GM19463 (cell line): Measurements from ENCODE around the gene FOXD3.

Experiments used
- ATAC-seq: cut with Tn5 transposase; IDR thresholded peaks from one replicate; pipeline ENCODE4 v1.9.1; 2021; ENCODE audit warnings: mild to moderate bottlenecking, moderate library complexity; ENCODE audit not compliant: unreplicated experiment

The FOXD3 gene

GRCh38 chr1:63320022-63320721 lies 2.2 kb upstream of the FOXD3 start:
- no peak for ATAC-seq

DNA sequence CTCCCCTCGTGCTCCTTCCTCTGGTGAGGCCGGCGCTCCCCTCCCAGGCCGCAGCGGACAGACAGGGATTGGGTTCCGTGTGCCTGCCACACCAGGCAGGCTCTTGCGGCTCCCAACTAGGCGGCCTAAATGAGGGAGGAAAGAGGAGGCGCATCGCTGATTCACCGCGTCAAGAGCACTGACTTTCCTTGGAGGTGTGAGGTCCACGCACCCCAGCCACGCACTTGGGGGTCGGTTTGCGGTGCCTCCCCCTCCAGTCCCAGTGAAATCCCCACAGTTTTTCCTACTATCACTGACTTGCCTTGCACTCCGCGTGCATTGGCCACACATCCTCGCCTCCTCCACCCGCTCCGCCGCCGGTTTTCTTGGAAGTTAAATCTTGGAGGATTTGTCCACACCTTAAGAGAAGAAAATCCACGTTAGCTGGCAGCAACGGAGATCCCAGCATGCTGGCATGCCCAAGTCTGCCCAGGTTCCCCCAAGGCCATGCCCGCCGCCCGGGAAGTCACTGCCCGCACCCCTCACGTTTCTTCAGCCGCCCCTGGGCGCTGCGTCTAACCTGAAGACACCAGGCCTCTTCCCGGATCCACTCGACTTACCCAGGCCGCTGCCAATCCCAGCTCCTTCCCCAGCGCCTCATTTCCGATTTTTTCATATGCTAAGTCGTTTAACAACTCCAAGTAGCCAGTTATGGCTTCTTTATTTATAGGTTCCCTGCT lies 1.1 kb upstream of the FOXD3 start:
- ATAC-seq: no peak

GRCh38 chr1:63321785-63322113 lies 618 bp upstream of the FOXD3 start:
- no peak for ATAC-seq

DNA sequence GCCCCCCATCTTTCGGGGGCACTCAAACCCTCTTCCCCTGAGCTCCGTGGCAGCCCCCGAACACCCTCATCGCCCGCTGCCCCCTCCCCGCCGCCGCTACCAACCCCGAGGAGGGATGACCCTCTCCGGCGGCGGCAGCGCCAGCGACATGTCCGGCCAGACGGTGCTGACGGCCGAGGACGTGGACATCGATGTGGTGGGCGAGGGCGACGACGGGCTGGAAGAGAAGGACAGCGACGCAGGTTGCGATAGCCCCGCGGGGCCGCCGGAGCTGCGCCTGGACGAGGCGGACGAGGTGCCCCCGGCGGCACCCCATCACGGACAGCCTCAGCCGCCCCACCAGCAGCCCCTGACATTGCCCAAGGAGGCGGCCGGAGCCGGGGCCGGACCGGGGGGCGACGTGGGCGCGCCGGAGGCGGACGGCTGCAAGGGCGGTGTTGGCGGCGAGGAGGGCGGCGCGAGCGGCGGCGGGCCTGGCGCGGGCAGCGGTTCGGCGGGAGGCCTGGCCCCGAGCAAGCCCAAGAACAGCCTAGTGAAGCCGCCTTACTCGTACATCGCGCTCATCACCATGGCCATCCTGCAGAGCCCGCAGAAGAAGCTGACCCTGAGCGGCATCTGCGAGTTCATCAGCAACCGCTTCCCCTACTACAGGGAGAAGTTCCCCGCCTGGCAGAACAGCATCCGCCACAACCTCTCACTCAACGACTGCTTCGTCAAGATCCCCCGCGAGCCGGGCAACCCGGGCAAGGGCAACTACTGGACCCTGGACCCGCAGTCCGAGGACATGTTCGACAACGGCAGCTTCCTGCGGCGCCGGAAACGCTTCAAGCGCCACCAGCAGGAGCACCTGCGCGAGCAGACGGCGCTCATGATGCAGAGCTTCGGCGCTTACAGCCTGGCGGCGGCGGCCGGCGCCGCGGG lies 837 bp downstream of the FOXD3 start:
- no peak for ATAC-seq

GRCh38 chr1:63323865-63324778 lies 1.8 kb downstream of the FOXD3 start:
- no peak for ATAC-seq

- ATAC-seq: no peak
These were observed 2.4 kb downstream of the FOXD3 start for GRCh38 chr1:63324779-63325119.

- ATAC-seq: no peak
These were observed 3.1 kb downstream of the FOXD3 start for GRCh38 chr1:63325279-63325985.

GRCh38 chr1:63326106-63326472 lies 3.7 kb downstream of the FOXD3 start:
- no peak for ATAC-seq

DNA sequence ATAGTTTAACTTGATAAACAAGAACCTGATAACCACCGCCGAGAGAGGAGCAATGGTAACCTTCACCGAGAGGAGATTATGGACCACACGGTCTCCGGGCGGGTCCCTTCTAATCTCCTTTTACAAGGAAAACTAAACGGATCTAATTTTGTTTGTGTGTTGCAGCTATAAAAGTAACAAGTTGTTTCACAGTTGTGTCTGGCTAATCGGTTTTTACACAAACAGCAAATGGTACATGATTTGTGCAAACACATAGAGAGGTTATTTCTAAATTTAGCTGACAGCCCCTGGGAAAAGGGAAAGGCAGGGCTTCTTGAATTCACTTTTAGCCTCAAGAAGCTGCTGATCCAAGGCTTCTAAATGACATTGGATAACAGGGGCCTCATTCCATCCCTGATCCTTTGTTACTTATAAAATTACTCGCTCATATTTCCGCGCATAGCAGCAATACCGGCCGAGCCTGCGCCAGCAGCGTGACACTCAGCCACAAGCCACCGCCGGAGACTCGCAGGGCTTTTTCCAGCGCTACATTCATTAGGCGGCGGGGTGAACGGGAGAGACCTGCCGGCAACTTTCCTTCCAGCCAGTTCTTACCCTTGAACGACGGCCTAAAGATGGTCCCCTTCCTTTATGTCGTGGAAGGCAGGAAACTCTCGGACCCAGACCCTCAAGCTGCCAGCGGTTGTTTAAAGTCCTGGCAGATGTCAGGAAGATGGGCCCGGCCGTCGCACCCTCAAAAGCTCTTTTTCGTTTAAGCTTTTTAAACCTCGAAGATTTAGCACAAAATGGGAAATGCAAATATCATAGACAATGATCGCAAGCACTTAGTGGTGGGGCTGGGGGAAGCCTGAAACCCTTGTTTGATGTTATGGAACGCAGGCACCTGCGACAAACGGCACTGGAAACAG lies 4.4 kb downstream of the FOXD3 start:
- no peak for ATAC-seq

DNA sequence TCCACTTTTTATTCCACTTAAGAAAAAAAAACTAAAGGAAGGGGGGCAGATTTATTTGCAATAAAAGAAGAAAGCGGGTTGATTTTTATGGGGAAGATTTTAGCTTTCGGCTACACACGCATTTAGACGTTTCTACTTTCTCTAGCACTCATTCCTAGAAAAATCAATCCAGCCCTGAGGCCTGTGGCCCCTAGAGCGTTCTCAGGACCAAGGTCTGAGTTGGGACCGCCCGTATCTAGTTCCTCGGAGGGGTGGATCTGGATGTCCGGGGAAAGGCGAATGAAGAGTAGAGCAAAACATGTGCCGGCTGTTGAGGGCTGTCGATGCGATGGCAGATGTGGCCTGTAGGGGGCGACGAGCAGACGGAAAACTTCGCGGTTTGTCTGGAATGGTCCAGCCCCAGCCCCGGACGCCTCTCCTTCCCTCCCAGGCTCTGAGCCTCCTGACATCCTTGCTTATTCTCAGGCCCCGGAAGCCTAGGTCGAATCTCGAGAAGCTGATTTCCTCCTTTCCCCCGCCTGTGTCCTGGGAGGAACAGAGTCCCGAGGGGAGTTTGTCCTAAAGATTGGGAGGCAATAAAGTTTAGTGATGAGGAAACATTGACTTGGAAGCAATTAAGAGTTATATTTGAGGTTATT lies 5.2 kb downstream of the FOXD3 start:
- peak; percentile 62 for ATAC-seq

DNA sequence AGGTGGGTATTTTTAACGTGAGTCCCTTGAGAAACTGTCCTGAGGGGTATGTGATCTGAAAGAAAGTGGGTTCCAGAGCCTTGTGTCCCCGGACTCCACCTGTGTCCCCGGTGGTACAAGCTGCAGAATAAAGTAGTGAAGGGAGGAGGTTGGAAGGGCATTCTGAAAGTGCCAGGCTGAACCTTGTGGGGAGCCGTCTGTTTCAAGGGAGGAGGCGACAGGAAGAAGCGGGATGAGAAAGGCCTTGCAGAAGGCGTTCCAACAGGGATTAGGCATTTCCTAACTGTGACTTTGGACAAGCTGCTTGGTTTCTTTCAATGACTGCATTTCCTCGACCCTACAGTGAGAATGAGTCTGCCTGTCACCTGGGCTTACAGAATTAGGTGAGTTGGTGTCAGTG lies 5.8 kb downstream of the FOXD3 start:
- no peak for ATAC-seq

DNA sequence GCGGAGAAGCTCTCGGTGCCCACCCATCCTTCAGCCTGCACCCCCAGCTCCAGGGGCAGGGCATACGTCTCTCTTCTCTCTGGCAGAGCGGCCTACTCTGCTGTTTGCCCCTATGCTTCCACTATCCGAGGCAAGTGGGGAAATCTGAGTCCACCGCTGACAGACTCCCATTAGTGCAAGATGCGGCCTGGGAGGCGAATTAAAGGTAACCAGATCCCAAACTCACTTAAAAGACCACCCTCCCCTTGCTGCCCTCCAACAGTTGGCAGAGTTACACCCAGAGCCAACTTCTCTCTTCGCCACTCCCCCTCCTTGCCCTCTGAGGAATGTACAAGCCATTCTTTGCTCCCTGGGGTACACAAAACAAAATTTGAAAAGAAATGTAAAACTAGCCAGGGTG lies 6.4 kb downstream of the FOXD3 start:
- ATAC-seq: no peak

DNA sequence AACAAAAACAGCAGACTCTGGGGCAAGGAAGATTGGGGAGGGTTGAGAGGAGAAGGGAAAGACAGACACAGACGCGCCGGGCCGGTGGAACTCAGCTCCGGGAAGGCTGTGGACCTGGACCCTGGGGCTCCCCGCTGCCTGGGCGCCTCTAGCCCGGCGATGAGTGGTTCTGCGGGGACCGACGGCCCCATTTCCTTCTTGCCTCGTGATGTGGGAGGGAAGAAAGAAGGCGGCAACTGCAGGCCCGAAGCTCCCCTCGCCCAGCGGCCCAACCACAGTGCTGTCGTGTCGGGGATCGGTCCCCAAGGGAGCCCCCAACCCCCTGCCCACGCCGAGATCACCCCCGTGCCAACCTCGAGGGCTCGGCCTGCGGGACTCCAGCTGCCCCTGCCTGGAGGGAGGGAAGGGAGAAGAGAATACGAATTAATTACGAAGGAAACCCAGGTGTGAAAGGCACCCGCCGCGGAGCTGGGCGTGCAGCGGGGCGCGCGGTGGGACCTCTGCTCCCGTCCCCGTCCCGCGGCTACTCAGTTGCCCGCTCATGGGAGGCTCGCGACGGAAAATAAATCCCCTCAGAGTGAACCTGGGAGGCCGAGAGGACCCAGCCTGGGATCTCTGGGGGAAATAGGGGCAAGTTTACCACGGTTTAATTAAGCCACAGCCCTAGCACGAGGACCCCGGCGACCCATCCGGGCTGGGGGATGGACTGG lies 7.4 kb downstream of the FOXD3 start:
- ATAC-seq: no peak

DNA sequence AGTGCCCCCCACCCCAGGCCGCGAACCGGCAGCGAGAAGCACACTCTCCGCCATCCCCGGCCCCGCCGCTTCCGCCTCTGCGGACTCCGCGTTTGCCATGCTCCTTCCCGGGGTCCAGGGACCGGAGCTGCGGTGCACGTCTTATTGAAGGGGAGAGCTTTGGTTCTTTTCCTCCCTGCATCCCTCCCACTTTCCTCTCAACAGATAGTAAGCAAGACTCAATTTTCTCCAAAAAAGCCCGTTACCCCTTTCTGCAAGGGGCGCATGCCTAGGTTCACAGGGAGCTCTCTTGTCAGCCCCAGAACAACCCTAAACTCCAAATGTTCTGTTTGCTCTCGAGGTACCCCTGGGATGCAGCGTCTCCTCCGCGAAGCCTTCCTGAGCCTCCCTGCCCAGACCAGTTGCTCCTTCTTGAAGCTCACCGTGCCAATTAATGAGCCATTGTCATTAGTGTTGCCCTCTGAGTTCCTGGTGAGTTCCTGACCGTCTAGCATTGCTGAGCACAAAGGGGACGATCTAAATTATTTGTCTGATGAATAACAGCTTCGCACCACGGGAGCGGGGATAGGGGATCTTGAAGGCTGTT lies 8.1 kb downstream of the FOXD3 start:
- ATAC-seq: no peak

DNA sequence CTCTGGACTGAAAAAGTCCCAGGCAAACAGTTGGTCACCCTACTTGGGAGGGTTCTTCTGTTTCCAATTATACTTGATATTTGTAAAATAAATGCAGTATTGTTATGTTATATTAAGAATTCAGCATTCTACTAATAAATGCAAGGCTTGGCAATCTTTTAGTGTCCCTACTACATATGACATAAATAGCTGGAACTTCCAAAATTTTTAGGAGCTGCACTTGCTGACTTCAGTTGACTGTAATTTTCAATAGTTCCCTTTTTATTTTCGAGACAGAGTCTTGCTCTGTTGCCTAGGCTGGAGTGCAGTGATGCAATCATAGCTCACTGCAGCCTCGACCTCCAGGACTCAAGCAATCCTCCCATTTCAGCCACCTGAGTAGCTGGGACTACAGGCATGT lies 20.0 kb downstream of the FOXD3 start:
- ATAC-seq: no peak

- ATAC-seq: no peak
These were observed 21.6 kb downstream of the FOXD3 start for GRCh38 chr1:63343922-63344321.

- ATAC-seq: no peak
These were observed 28.0 kb downstream of the FOXD3 start for GRCh38 chr1:63350320-63350719.

- no peak for ATAC-seq
These were observed 30.4 kb downstream of the FOXD3 start for GRCh38 chr1:63352736-63353135.
